ACC112 (cell line): ENCODE measurements around the gene MKNK1.

Source experiments
- H2AFZ ChIP-seq: fragments of 200-600 bp; sonication (generic); one replicate; pipeline ENCODE4 v1.6.0; 2017; ENCODE audit warnings: antibody characterized with exemption, low read length; ENCODE audit not compliant: unreplicated experiment
- H3K27ac ChIP-seq: fragments of 200-600 bp; sonication (generic); 2 replicates; pipeline ENCODE4 v1.5.1; 2014; ENCODE audit warnings: low read depth, mild to moderate bottlenecking, antibody characterized with exemption, low read length, moderate library complexity
- H3K27me3 ChIP-seq: fragments of 200-600 bp; sonication (generic); 2 replicates; pipeline ENCODE4 v1.6.1; 2014; ENCODE audit warnings: mild to moderate bottlenecking, antibody characterized with exemption, low read length, moderate library complexity, mixed read lengths; ENCODE audit not compliant: insufficient read depth
- H3K36me3 ChIP-seq: fragments of 200-600 bp; sonication (generic); 2 replicates; pipeline ENCODE4 v1.6.1; 2016; ENCODE audit warnings: mild to moderate bottlenecking, antibody characterized with exemption, low read length, moderate library complexity, mixed read lengths; ENCODE audit not compliant: insufficient read depth
- H3K4me1 ChIP-seq: fragments of 200-600 bp; sonication (generic); one replicate; pipeline ENCODE4 v1.6.1; 2016; ENCODE audit warnings: low read length, mixed read lengths; ENCODE audit not compliant: insufficient read depth, unreplicated experiment, control insufficient read depth
- H3K4me3 ChIP-seq: fragments of 200-600 bp; sonication (generic); 2 replicates; pipeline ENCODE4 v1.5.1; 2014; ENCODE audit warnings: mild to moderate bottlenecking, low read depth, low read length
- H3K79me2 ChIP-seq: fragments of 200-600 bp; sonication (generic); one replicate; pipeline ENCODE4 v1.6.0; 2016; ENCODE audit warnings: low read length; ENCODE audit not compliant: control insufficient read depth, unreplicated experiment, insufficient read depth

The MKNK1 gene

DNA sequence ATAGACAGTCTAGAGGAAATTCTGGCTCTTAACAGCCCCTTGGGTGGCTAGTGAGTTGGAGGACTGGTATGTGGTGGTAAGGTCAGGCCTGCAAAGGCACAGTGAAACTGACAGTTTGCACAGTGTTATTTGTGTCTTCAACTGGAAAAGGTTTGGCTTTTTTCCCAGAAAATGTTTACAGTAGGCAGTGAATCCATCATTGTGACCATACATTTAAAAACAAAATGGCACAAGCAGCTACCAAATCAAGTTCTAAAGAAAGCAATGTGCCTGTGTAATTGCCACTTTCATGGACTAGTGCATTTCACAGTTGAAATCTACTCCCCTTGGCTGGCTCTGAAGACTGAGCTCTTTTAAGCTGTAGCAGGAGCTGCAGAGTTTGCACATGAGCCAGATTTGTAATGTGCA, 39.3 kb upstream of the MKNK1 start:
- H3K4me1 ChIP-seq = peaks cover 12% of the 10 kb centered on the region
- H3K27ac ChIP-seq = peak overlapping the region; percentile 36; the same call in 1 of the 2 replicates
- H3K4me3 ChIP-seq = 0 out of 2 replicates have a peak overlapping the region, but pooled peaks have one; percentile 7
- no peaks in the 10 kb centered on the region for H3K27me3 ChIP-seq
- H3K36me3 ChIP-seq = peaks cover 5% of the 10 kb centered on the region
- no peak overlapping the region for H2AFZ ChIP-seq
- H3K79me2 ChIP-seq = no peaks in the 10 kb centered on the region

GRCh38 chr1:46642115-46642680, 38.1 kb upstream of the MKNK1 start:
- no peaks in the 10 kb centered on the region for H3K79me2 ChIP-seq
- H3K4me1 ChIP-seq = peaks cover 12% of the 10 kb centered on the region
- no peak overlapping the region for H3K27ac ChIP-seq
- H3K4me3 ChIP-seq = no peak overlapping the region
- no peak overlapping the region for H2AFZ ChIP-seq
- H3K36me3 ChIP-seq = no peaks in the 10 kb centered on the region; the same call in 1 of the 2 replicates
- no peaks in the 10 kb centered on the region for H3K27me3 ChIP-seq

DNA sequence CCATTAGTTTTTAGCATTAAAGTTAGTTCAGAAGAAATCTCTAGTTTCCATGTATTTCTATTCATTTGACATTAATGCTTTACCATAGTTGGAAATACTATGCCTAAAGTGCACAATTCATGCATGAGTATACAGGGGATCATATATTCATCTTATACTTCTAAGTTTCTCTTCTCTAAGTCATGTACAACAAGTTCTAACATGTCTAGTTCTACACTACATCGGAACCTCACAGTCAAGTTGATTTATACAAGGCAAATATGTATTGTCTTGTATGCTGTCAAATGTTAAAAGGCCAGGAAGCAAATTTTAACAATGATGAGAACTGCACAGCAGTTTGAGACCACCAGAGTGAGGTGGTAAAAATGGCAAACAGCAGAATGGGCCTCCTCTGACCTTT, 35.5 kb upstream of the MKNK1 start:
- H2AFZ ChIP-seq = no peak overlapping the region
- no peak overlapping the region for H3K27ac ChIP-seq
- no peaks in the 10 kb centered on the region for H3K79me2 ChIP-seq
- H3K36me3 ChIP-seq = peaks cover 6% of the 10 kb centered on the region
- peaks cover 12% of the 10 kb centered on the region for H3K4me1 ChIP-seq
- no peaks in the 10 kb centered on the region for H3K27me3 ChIP-seq
- H3K4me3 ChIP-seq = no peak overlapping the region

- peaks cover 12% of the 10 kb centered on the region for H3K4me1 ChIP-seq
- peaks cover 6% of the 10 kb centered on the region for H3K36me3 ChIP-seq
- H2AFZ ChIP-seq = no peak overlapping the region
- no peaks in the 10 kb centered on the region for H3K27me3 ChIP-seq
- no peak overlapping the region for H3K4me3 ChIP-seq
- H3K79me2 ChIP-seq = no peaks in the 10 kb centered on the region
- H3K27ac ChIP-seq = no peak overlapping the region
These were observed 34.9 kb upstream of the MKNK1 start for GRCh38 chr1:46638921-46639320.

- no peaks in the 10 kb centered on the region for H3K4me1 ChIP-seq
- H3K27me3 ChIP-seq = no peaks in the 10 kb centered on the region
- H3K36me3 ChIP-seq = peaks cover 9% of the 10 kb centered on the region
- H2AFZ ChIP-seq = no peak overlapping the region
- no peak overlapping the region for H3K27ac ChIP-seq
- H3K79me2 ChIP-seq = no peaks in the 10 kb centered on the region
- no peak overlapping the region for H3K4me3 ChIP-seq
These were observed 33.5 kb upstream of the MKNK1 start for GRCh38 chr1:46637444-46638083.

GRCh38 chr1:46635205-46635604, 31.1 kb upstream of the MKNK1 start:
- Histone ChIP-seq H3K36me3 (peaks cover 9% of the 10 kb centered on the region; the same call in 1 of the 2 replicates), H2AFZ (no peak overlapping the region), H3K27ac (no peak overlapping the region), H3K79me2 (no peaks in the 10 kb centered on the region), H3K4me3 (no peak overlapping the region), H3K4me1 (no peaks in the 10 kb centered on the region), H3K27me3 (no peaks in the 10 kb centered on the region)

GRCh38 chr1:46630719-46631118, 26.7 kb upstream of the MKNK1 start:
- Histone ChIP-seq H3K27ac (no peak overlapping the region), H3K79me2 (no peaks in the 10 kb centered on the region), H3K36me3 (peaks cover 9% of the 10 kb centered on the region; the same call in 1 of the 2 replicates), H3K4me1 (no peaks in the 10 kb centered on the region), H2AFZ (no peak overlapping the region), H3K27me3 (no peaks in the 10 kb centered on the region), H3K4me3 (no peak overlapping the region)

DNA sequence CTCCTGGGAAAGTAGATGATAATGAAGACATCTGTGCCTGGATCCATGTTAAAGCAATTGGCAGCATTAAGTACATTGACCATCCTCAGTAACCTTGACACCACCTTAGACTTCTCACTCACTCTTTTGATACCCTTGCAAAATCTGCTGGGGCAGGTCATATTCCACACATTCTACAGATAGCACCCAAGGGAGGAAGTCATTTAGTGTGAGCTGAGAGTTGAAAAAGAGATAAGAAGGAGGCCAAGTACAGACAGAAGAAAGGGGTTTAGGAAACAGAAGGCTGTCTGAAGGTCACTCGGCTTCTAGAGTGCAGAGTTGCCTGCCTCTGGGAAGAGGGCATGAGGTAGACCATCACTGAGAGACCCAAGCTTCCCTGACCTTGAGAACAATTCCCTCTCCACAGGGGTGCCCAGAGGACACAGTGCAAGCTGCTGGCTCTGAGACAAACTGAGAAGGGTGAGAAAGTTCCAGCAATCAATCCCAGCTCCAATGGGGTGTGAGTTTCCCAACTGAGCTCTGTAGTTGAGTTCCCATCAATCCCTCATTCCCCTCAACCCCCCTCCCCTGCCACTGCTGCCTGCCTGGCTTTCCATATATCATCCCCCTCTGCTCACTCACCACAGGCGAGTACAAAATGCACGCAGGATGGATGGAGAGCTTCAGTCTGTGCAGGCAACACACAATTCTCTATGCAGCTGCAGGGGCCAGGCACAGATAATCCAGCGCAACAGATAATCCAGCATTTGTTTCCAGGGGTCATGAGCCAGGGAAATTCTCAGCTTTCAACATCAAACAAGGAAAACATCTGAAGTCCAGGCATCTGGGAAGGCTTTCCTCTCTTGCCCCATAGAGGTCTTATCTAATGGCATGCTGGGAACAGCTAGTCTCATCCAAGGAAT, 19.9 kb upstream of the MKNK1 start:
- Histone ChIP-seq H3K4me1 (peaks cover 13% of the 10 kb centered on the region), H3K27ac (no peak overlapping the region), H3K79me2 (no peaks in the 10 kb centered on the region), H3K4me3 (no peak overlapping the region), H3K36me3 (no peaks in the 10 kb centered on the region; the same call in 1 of the 2 replicates), H2AFZ (no peak overlapping the region), H3K27me3 (no peaks in the 10 kb centered on the region)

- Histone ChIP-seq H3K36me3 (no peaks in the 10 kb centered on the region), H2AFZ (no peak overlapping the region), H3K79me2 (no peaks in the 10 kb centered on the region), H3K27me3 (no peaks in the 10 kb centered on the region), H3K4me3 (no peak overlapping the region), H3K4me1 (peaks cover 14% of the 10 kb centered on the region), H3K27ac (no peak overlapping the region)
These were observed 18.3 kb upstream of the MKNK1 start for GRCh38 chr1:46622344-46622743.

DNA sequence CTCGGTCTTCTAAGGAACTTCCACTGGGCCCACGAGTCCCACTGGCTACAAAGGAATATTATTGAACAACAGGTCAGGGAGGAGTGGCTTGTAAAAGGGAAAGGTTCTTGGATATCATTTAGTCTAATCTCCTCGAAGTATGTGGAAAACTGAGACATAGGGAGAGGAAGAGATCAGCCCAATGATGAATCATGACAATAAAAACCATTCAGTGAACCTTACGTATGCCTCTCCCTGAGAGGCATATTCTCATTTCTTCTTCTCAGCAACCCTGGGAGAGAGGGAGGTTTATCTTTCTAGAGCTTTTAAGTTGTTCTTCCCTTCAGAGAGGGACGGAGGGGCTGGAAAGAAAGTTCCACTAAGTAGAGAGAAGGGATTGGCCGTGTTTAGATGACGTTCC, 17.9 kb upstream of the MKNK1 start:
- H3K4me3 ChIP-seq = no peak overlapping the region
- H3K27me3 ChIP-seq = no peaks in the 10 kb centered on the region
- H3K36me3 ChIP-seq = no peaks in the 10 kb centered on the region
- H3K4me1 ChIP-seq = peaks cover 17% of the 10 kb centered on the region
- H3K27ac ChIP-seq = no peak overlapping the region
- no peaks in the 10 kb centered on the region for H3K79me2 ChIP-seq
- H2AFZ ChIP-seq = no peak overlapping the region
